HepG2 (cell line): ENCODE data around the gene ALG3. TPM values are rescaled to one million over a fixed set of nuclear protein-coding genes. Genes with fewer than 3 reads are reported as not detected.
A peak's percentile ranks its signal among the peaks of the same experiment; 100 is the strongest.

Experiments
- ATAC-seq: fragments of 200-7000 bp; cut with Tn5 transposase; 3 replicates; pipeline ENCODE4 v1.9.1; 2020; ENCODE audit warnings: mild to moderate bottlenecking, moderate library complexity
- BruUV-seq: library from RNA; stranded (reverse); fragments of 400-500 nt; replicated peaks from 2 replicates; lab custom pipeline; 2021; lab: Mats Ljungman, UMichigan
- CTCF ChIA-PET: fragments of 300-600 bp; formaldehyde crosslinking; extraction: SDS; loops from one replicate; lab custom pipeline; 2021; ENCODE audit warnings: low total read pairs, inconsistent platforms, low intra/inter-chr PET ratio; lab: Yijun Ruan, JAX
- POLR2A ChIA-PET: fragments of 350-600 bp; sonication (Branson Sonifier 250); formaldehyde crosslinking; loops from one replicate; lab custom pipeline; 2020; ENCODE audit warnings: antibody characterized with exemption, inconsistent platforms; lab: Yijun Ruan, JAX
- DNase-seq: peaks from one replicate; pipeline ENCODE4 v3.0.0-alpha.2; 2015; ENCODE audit warnings: low spot score
- FAIRE-seq: peaks from 3 replicates; lab custom pipeline; 2011; peaks lifted over from hg19 to GRCh38; lab: Jason Lieb, UNC
- H2AFZ ChIP-seq: one replicate; pipeline ENCODE4 v1.6.1; 2011; ENCODE audit warnings: low read length, inconsistent platforms
- H3K27ac ChIP-seq: fragments of 300-600 bp; 3 replicates; pipeline ENCODE4 v1.8.0; 2011; ENCODE audit warnings: mixed run types, mild to moderate bottlenecking, mixed read lengths, low read length, inconsistent platforms; ENCODE audit not compliant: insufficient read depth; ENCODE audit errors: extremely low read length
- H3K27me3 ChIP-seq, 2 experiments: fragments of 200-600 bp in 1 of 2; 2 replicates in 1 of 2; 3 replicates in 1 of 2; pipeline versions ENCODE4 v1.6.0 to v1.8.0; 2011; ENCODE audit warnings: low read length in 2 of 2, mild to moderate bottlenecking in 2 of 2, moderate library complexity in 2 of 2, inconsistent platforms in 1 of 2; ENCODE audit not compliant: insufficient read depth in 2 of 2, control insufficient read depth in 1 of 2
- H3K36me3 ChIP-seq, 2 experiments: fragments of 200-600 bp in 1 of 2; replicated peaks in 1 of 2; 2 replicates in 1 of 2; 3 replicates in 1 of 2; pipeline versions ENCODE4 v1.5.1 to v1.8.0; 2011; ENCODE audit warnings: low read length in 2 of 2, inconsistent platforms in 1 of 2; ENCODE audit not compliant: insufficient read depth in 2 of 2, control insufficient read depth in 1 of 2
- H3K4me1 ChIP-seq: 2 replicates; pipeline ENCODE4 v1.5.1; 2012; ENCODE audit warnings: low read length, inconsistent platforms; ENCODE audit not compliant: insufficient read depth
- H3K4me2 ChIP-seq: 2 replicates; pipeline ENCODE4 v1.6.0; 2011; ENCODE audit warnings: low read depth, low read length, inconsistent platforms
- H3K4me3 ChIP-seq, 3 experiments: fragments of 200-600 bp in 1 of 3; sonication (generic), shearing (Covaris generic) in 1 of 3; replicated peaks in 1 of 3; 2 replicates each; pipeline ENCODE4 v1.5.1; 2011 to 2016; ENCODE audit warnings: low read length in 3 of 3, inconsistent platforms in 2 of 3, low read depth in 2 of 3, mild to moderate bottlenecking in 2 of 3, control low read depth in 1 of 3, mixed read lengths in 1 of 3; ENCODE audit not compliant: insufficient read depth in 1 of 3
- H3K79me2 ChIP-seq: one replicate; pipeline ENCODE4 v1.6.1; 2011; ENCODE audit warnings: low read length, inconsistent platforms; ENCODE audit not compliant: insufficient read depth
- H3K9ac ChIP-seq: 2 replicates; pipeline ENCODE4 v1.6.0; 2011; ENCODE audit warnings: mild to moderate bottlenecking, low read depth, low read length, inconsistent platforms; ENCODE audit not compliant: insufficient read depth
- H3K9me3 ChIP-seq: 2 replicates; pipeline ENCODE4 v1.5.1; 2012; ENCODE audit warnings: mild to moderate bottlenecking, low read length
- H4K20me1 ChIP-seq: 2 replicates; pipeline ENCODE4 v1.6.0; 2011; ENCODE audit warnings: inconsistent platforms, mild to moderate bottlenecking, low read length, moderate library complexity; ENCODE audit not compliant: insufficient read depth
- EEA1 ChIP-seq: sonication (generic); formaldehyde crosslinking; IDR thresholded peaks from 2 replicates; pipeline ENCODE4 v1.5.1; 2020; ENCODE audit warnings: mild to moderate bottlenecking, missing genetic modification reagents, borderline replicate concordance
- NAIF1 ChIP-seq: sonication (generic); formaldehyde crosslinking; IDR thresholded peaks from 2 replicates; pipeline ENCODE4 v1.5.0; 2020; ENCODE audit warnings: mild to moderate bottlenecking, missing genetic modification reagents, borderline replicate concordance
- NR2F6 ChIP-seq, 2 experiments: IDR thresholded peaks; 2 replicates each; pipeline ENCODE4 v1.6.1; 2016; ENCODE audit warnings: antibody characterized with exemption in 1 of 2, mild to moderate bottlenecking in 1 of 2
- PATZ1 ChIP-seq: sonication (generic); formaldehyde crosslinking; IDR thresholded peaks from 2 replicates; pipeline ENCODE4 v1.4.0; 2020; ENCODE audit warnings: missing genetic modification reagents
- RAD21 ChIP-seq: fragments of 450-650 bp; formaldehyde crosslinking; IDR thresholded peaks from 2 replicates; pipeline ENCODE4 v1.5.0; 2020; ENCODE audit warnings: mild to moderate bottlenecking
- SALL1 ChIP-seq: sonication (generic); formaldehyde crosslinking; IDR thresholded peaks from 2 replicates; pipeline ENCODE4 v1.8.0; 2022; ENCODE audit warnings: mild to moderate bottlenecking, missing genetic modification reagents
- ZNF484 ChIP-seq: sonication (generic); formaldehyde crosslinking; IDR thresholded peaks from 2 replicates; pipeline ENCODE4 v1.5.1; 2020; ENCODE audit warnings: mild to moderate bottlenecking, low read depth, missing genetic modification reagents, borderline replicate concordance
- ZNF687 ChIP-seq: sonication (generic); formaldehyde crosslinking; IDR thresholded peaks from 2 replicates; pipeline ENCODE4 v1.5.1; 2020; ENCODE audit warnings: mild to moderate bottlenecking, missing genetic modification reagents, moderate library complexity
- WGBS: methylation state at CpG from one replicate; pipeline ENCODE4 v1.1.6; 2017; ENCODE audit warnings: low lambda C conversion rate; 5-methylcytosine and 5-hydroxymethylcytosine counted together
- in situ Hi-C: cut with HindIII; loops from 2 replicates; pipeline ENCODE4 v1.10.0; 2017; ENCODE audit warnings: low pct_unique_long_range_greater_than_20kb; ENCODE audit not compliant: extremely low pct_ligation_motif_present
- intact Hi-C: fragments of 100-400 bp; cut with micrococcal nuclease; formaldehyde crosslinking; loops from one replicate; pipeline ENCODE4 v1.10.0; 2022; ENCODE audit not compliant: unreplicated experiment
- polyA plus RNA-seq, 8 experiments: library from polyadenylated mRNA; depleted of rRNA in 3 of 8; stranded (reverse) in 7 of 8; unstranded in 1 of 8; fragments of >200 nt; fragmentation: Illumina TruSeq in 4 of 8; extraction: Trizol in 4 of 8; gene quantifications; 2 replicates each; pipeline versions ENCODE4 v1.2.1 to v1.2.3, GENCODE V29; 2011 to 2016; ENCODE audit warnings: low read depth in 4 of 8, missing spikeins in 1 of 8, mixed read lengths in 1 of 8; ENCODE audit not compliant: insufficient read depth in 1 of 8
- total RNA-seq, 5 experiments: library from RNA; depleted of rRNA; stranded (reverse); fragments of >200 nt; fragmentation: Illumina TruSeq; extraction: Trizol; gene quantifications; 2 replicates each; pipeline ENCODE4 v1.2.3, GENCODE V29; 2016; ENCODE audit warnings: low read depth in 1 of 5

Gene ALG3
- total and polyA plus RNA-seq, 2 of the 13 experiments (the other 11 are each of a cell fraction or from before 2014, with no cell fraction given) = 46.6 to 57.1 TPM

GRCh38 chr3:184228376-184229137 lies 20.2 kb downstream of the ALG3 start:
- POLR2A ChIA-PET = interaction anchor here (1.2 to 2.1 kb wide), 4 partner anchors 12 to 93 kb away, joined by 3 to 7 read pairs (median 5); partner anchors contain the start of gene EIF2B5
- Histone ChIP-seq H3K9me3 (no peaks in the 10 kb centered on the region), H2AFZ (no peak overlapping the region), H3K36me3 (no peaks in the 10 kb centered on the region), H3K9ac (no peak overlapping the region), H3K4me3 (peak overlapping the region in 1 of 3 experiments; percentile 80; a peak in 1 of 6 replicates), H3K27ac (no peak overlapping the region), H3K27me3 (peaks cover 7 to 57% of the 10 kb centered on the region in 2 experiments; a peak in 4 of 5 replicates), H3K4me1 (peaks cover 11% of the 10 kb centered on the region; the same call in 1 of the 2 replicates), H3K4me2 (peak overlapping the region; percentile 98; the same call in 1 of the 2 replicates), H3K79me2 (no peaks in the 10 kb centered on the region), H4K20me1 (peaks cover 5% of the 10 kb centered on the region; the same call in 1 of the 2 replicates)
- no peak for DNase-seq
- in situ Hi-C loops (no loop called here), intact Hi-C loops (loop anchor here (10.0 kb wide), 1 partner anchor 56 kb away; no protein-coding TSS in a partner anchor)
- WGBS = 30% methylated on average over 9 of the region's 12 CpGs
- FAIRE-seq = no peak
- CTCF ChIA-PET = interaction anchor here (1.2 to 2.1 kb wide), 4 partner anchors 13 to 22 kb away, joined by 3 to 13 read pairs (median 7); partner anchors contain the start of gene EEF1AKMT4
- no peak for ATAC-seq
- no TSS peak for BruUV-seq
- TF ChIP-seq NAIF1 (CRISPR knock-in tag) = no peak

GRCh38 chr3:184227481-184227935 lies 21.3 kb downstream of the ALG3 start:
- H3K27ac ChIP-seq = no peak overlapping the region
- ATAC-seq = peak; percentile 53
- FAIRE-seq = no peak
- H3K4me2 ChIP-seq = no peak overlapping the region
- H3K36me3 ChIP-seq = no peaks in the 10 kb centered on the region
- intact Hi-C loops = loop anchor here (10.0 kb wide), 1 partner anchor 57 kb away; no protein-coding TSS in a partner anchor
- H3K9ac ChIP-seq = no peak overlapping the region
- ChIA-PET CTCF (interaction anchor here (0.9 to 2.1 kb wide), 4 partner anchors 14 to 62 kb away, joined by 3 to 13 read pairs (median 4); no protein-coding TSS in a partner anchor), POLR2A (interaction anchor here (1.0 to 1.6 kb wide), 4 partner anchors 12 to 92 kb away, joined by 3 to 7 read pairs (median 4); partner anchors contain the start of gene EIF2B5)
- BruUV-seq = no TSS peak
- no peaks in the 10 kb centered on the region for H3K9me3 ChIP-seq
- H4K20me1 ChIP-seq = peaks cover 5% of the 10 kb centered on the region; the same call in 1 of the 2 replicates
- peak; percentile 44 for DNase-seq
- H3K27me3 ChIP-seq = peaks cover 7 to 47% of the 10 kb centered on the region in 2 experiments; a peak in 4 of 5 replicates
- peaks cover 11% of the 10 kb centered on the region; the same call in 1 of the 2 replicates for H3K4me1 ChIP-seq
- 9% methylated on average over 2 of the region's 2 CpGs for WGBS
- H2AFZ ChIP-seq = no peak overlapping the region
- no peaks in the 10 kb centered on the region for H3K79me2 ChIP-seq
- in situ Hi-C loops = no loop called here
- H3K4me3 ChIP-seq = no peak overlapping the region
- TF ChIP-seq SALL1 (CRISPR knock-in tag) (peak; percentile 13; the same call in 1 of the 2 replicates), ZNF484 (CRISPR knock-in tag) (no peak), ZNF687 (CRISPR knock-in tag) (peak; percentile 21; the same call in 1 of the 2 replicates), EEA1 (CRISPR knock-in tag) (no peak), NR2F6 (IDR thresholded peaks at IDR 0.05) (no peak), NR2F6 (CRISPR knock-in tag; IDR thresholded peaks at IDR 0.05) (0 out of 2 replicates have a peak, but pooled peaks have one; percentile 19), RAD21 (CRISPR knock-in tag) (peak; percentile 31; the same call in 1 of the 2 replicates), PATZ1 (CRISPR knock-in tag) (peak; percentile 40; the same call in 1 of the 2 replicates)
